ENCODE measurements around the gene ERCC6L2. TPM values are rescaled to one million over a fixed set of nuclear protein-coding genes. Genes with fewer than 3 reads are reported as not detected.

The ERCC6L2 gene
- polyA plus RNA-seq (2011; rRNA removed) (34.5 and 36.7 TPM in 2 replicates), polyA plus RNA-seq (2017; fragmentation: RNase III; extraction: RNeasy Plus Mini Kit Qiagen cat#74134 plus additional on column Dnase treatment) (13.3 to 15.9 TPM (median 13.5 TPM) in 3 replicates), polyA minus RNA-seq (2011; rRNA and poly(A)+ RNA removed) (51.1 and 56.1 TPM in 2 replicates)
- 5.1 and 6.4 TPM in 2 replicates for polyA plus RNA-seq (2012; cell fraction: cytosol; rRNA removed)
- 4.2 and 4.7 TPM in 2 replicates for polyA plus RNA-seq (2012; cell fraction: nucleus; rRNA removed)

GRCh38 chr9:95875305-95876137 is at the start of gene ERCC6L2:
ERCC6L2 (plus strand) TSS chr9:95875691; CDS start chr9:95876039, 348 bp downstream.
- Histone ChIP-seq H3K4me2 (peak within 1 kb of the TSS; percentile 90), H3K27ac (no peak within 1 kb of the TSS), H3K9me3 (no peaks in the 10 kb centered on the region), H3K4me1 (peaks cover 20% of the 10 kb centered on the region; the same call in 1 of the 3 replicates), H3K4me3 (no peak within 1 kb of the TSS)
- DNase-seq (ENCODE audit: low read depth in 1 of 2, low spot score in 1 of 2): peak; percentile 88 to 99
- no peak for FAIRE-seq
- ChIA-PET POLR2A (interaction anchor here (0.6 to 2.5 kb wide), 15 partner anchors 9 to 756 kb away, joined by 3 to 15 read pairs (median 4); partner anchors contain the start of gene PTCH1), CTCF (interaction anchor here (0.6 to 1.2 kb wide), 4 partner anchors 13 to 342 kb away, joined by 3 read pairs; no protein-coding TSS in a partner anchor)
- peak; percentile 95 for ATAC-seq
- under 1% methylated on average over 55 of the region's 74 CpGs for WGBS (ENCODE audit: missing lambda C conversion rate)
- TF ChIP-seq PHF8 (IDR thresholded peaks at IDR 0.05; ENCODE audit: borderline replicate concordance, low read depth) (peak; percentile 84), KDM1A (IDR thresholded peaks at IDR 0.05; ENCODE audit: low read depth) (no peak), HEYL (CRISPR knock-in tag; IDR thresholded peaks at IDR 0.05) (no peak), CEBPB (IDR thresholded peaks at IDR 0.05) (no peak), JUN (IDR thresholded peaks at IDR 0.05) (peak; percentile 92 to 93), CTCF (IDR thresholded peaks at IDR 0.05) (no peak), ZNF302 (CRISPR knock-in tag; IDR thresholded peaks at IDR 0.05) (no peak), MAX (IDR thresholded peaks at IDR 0.05) (peak; percentile 94), CHD2 (IDR thresholded peaks at IDR 0.05; ENCODE audit: low read length, partially characterized antibody) (peak; percentile 99), HOXB13 (CRISPR knock-in tag; IDR thresholded peaks at IDR 0.05; ENCODE audit: low read depth) (no peak), ESRRA (IDR thresholded peaks at IDR 0.05; ENCODE audit: borderline replicate concordance, low read length) (no peak), E2F6 (IDR thresholded peaks at IDR 0.05; ENCODE audit: borderline replicate concordance, low read depth) (peak; percentile 90), NFE2L2 (conservative IDR thresholded peaks at IDR 0.05; ENCODE audit: low read length) (no peak), CBX8 (IDR thresholded peaks at IDR 0.05) (no peak), MAZ (IDR thresholded peaks at IDR 0.05; ENCODE audit: borderline replicate concordance, low read depth, low read length) (0 out of 2 replicates have a peak, but pooled peaks have one; percentile 69), FOSB (CRISPR knock-in tag; IDR thresholded peaks at IDR 0.05) (no peak), RNF2 (IDR thresholded peaks at IDR 0.05; ENCODE audit: borderline replicate concordance, low read depth) (no peak), EHF (CRISPR knock-in tag; IDR thresholded peaks at IDR 0.05) (no peak), NPAS2 (CRISPR knock-in tag; IDR thresholded peaks at IDR 0.05; ENCODE audit: borderline replicate concordance) (no peak), FOXS1 (CRISPR knock-in tag; IDR thresholded peaks at IDR 0.05) (no peak), REST (IDR thresholded peaks at IDR 0.05) (peak; percentile 100), KDM5A (IDR thresholded peaks at IDR 0.05) (no peak), RARB (CRISPR knock-in tag; IDR thresholded peaks at IDR 0.05) (no peak), NR3C1 (IDR thresholded peaks at IDR 0.05) (no peak), TP53 (CRISPR knock-in tag; IDR thresholded peaks at IDR 0.05) (peak; percentile 85; the same call in 1 of the 2 replicates), ZC3H11A (IDR thresholded peaks at IDR 0.05) (no peak; the same call in 1 of the 2 replicates), HOXB5 (CRISPR knock-in tag; IDR thresholded peaks at IDR 0.05) (peak; percentile 69; the same call in 1 of the 2 replicates), ZFP36 (IDR thresholded peaks at IDR 0.05; ENCODE audit: borderline replicate concordance, partially characterized antibody) (no peak), ZSCAN20 (CRISPR knock-in tag; IDR thresholded peaks at IDR 0.05) (no peak), FOSL2 (IDR thresholded peaks at IDR 0.05) (no peak), FOSL2 (CRISPR knock-in tag; IDR thresholded peaks at IDR 0.05) (0 out of 2 replicates have a peak, but pooled peaks have one; percentile 0), RCOR1 (IDR thresholded peaks at IDR 0.05; ENCODE audit: low read depth, low read length) (no peak), HDAC2 (IDR thresholded peaks at IDR 0.05) (no peak), ATOH8 (CRISPR knock-in tag; IDR thresholded peaks at IDR 0.05; ENCODE audit: low read depth) (no peak; the same call in 1 of the 2 replicates)

Data from A549 (cell line).